SIG-M5 treated with dmso at 0.1 percent for 504 hours (cell line): Measurements from ENCODE around the gene XPA.

Experiments used
- DNase-seq: peaks from one replicate; lab custom pipeline; 2025; ENCODE audit not compliant: unreplicated experiment; lab: John Stamatoyannopoulos, UW

XPA gene

GRCh38 chr9:97659771-97660170 lies 37.4 kb downstream of the XPA start:
- DNase-seq = no peak

GRCh38 chr9:97658707-97659106 lies 38.4 kb downstream of the XPA start:
- no peak for DNase-seq

- no peak for DNase-seq
These were observed 45.5 kb downstream of the XPA start for GRCh38 chr9:97651646-97652045.

GRCh38 chr9:97647996-97648395 lies 49.1 kb downstream of the XPA start:
- DNase-seq = no peak

GRCh38 chr9:97645720-97646119 lies 51.4 kb downstream of the XPA start:
- DNase-seq = no peak

GRCh38 chr9:97640325-97640724 lies 56.8 kb downstream of the XPA start:
- DNase-seq = no peak

- DNase-seq = peak; percentile 36
These were observed 58.5 kb downstream of the XPA start for GRCh38 chr9:97638666-97639065.

GRCh38 chr9:97636903-97637302 lies 60.2 kb downstream of the XPA start:
- no peak for DNase-seq

GRCh38 chr9:97635026-97635425 lies 62.1 kb downstream of the XPA start:
- no peak for DNase-seq

- DNase-seq = no peak
These were observed 63.2 kb downstream of the XPA start for GRCh38 chr9:97633859-97634490.

GRCh38 chr9:97632985-97633858 lies 63.9 kb downstream of the XPA start, which contains the start of the genes NCBP1 and TSTD2:
NCBP1 (plus strand) TSS chr9:97633821; CDS start chr9:97633882, 61 bp downstream.
TSTD2 (minus strand) TSS chr9:97633368; CDS start chr9:97627562, 5,806 bp downstream.
- DNase-seq = peak; percentile 100

GRCh38 chr9:97632248-97632984 lies 64.7 kb downstream of the XPA start:
- DNase-seq = peak; percentile 74

- DNase-seq = no peak
These were observed 66.5 kb downstream of the XPA start for GRCh38 chr9:97630591-97630990.

GRCh38 chr9:97629156-97629555 lies 68.0 kb downstream of the XPA start:
- DNase-seq = no peak

GRCh38 chr9:97628668-97629067 lies 68.5 kb downstream of the XPA start:
- no peak for DNase-seq

GRCh38 chr9:97627624-97628023 lies 69.5 kb downstream of the XPA start:
- DNase-seq = no peak

- DNase-seq = no peak
These were observed 71.5 kb downstream of the XPA start for GRCh38 chr9:97625620-97626019.
